ENCODE results near the gene PPP4R4.
"Not testable (repeated sequence)": the region's sequence is repeated elsewhere in the genome, so short reads cannot be mapped to it uniquely, and the experiment has no call there.

The PPP4R4 gene

DNA sequence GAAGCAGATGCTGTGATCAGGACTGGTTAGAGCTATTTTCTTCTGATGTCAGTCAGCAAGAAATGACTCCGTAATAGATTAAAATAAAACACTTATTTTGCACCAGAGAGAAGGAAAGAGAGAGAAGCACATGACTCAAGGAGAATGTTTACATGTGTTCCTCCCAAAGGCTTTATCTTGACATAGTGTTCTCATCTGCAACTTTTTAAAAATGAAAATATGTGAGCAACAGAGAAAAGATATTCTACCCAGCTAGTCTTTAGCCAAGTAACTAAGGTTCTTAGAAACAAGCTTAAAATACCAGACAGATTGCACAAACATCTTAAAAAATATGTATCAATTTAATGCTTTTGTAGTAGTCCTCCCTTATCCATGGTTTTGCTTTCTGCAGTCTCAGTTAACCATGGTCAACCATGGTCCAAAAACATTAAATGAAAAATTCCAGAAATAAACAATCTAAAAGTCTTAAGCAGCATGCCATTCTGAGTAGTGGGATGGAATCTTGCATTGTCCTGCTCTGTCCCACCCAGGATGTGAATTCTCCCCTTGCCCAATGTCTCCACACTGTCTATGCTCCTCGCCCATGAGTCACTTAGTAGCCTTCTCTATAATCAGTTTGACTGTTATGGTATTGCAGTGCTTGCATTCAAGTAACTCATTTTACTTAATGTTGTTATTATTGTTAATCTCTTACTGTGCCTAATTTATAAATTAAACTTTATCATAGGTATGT lies 109.0 kb downstream of the PPP4R4 start:
- no peak for FAIRE-seq

DNA sequence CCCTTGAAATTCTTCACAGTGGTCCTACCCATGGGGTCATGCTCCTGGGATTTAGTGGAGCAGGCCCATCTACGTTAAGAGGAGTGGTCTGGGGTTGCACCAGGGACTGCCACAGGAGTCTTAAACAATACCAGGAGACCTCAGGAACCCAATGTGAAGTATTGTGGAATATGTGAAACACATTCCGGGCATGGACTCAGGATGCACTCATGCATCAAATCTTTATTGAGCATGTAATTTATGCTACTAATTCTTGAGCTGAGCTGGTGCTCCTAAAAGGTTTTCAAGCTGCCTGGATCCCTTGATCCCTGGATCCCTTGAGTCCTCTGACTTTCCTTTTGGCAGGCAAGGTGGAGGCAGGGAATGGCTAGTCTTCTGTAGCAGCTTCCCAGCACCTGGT lies 110.1 kb downstream of the PPP4R4 start:
- no peak for FAIRE-seq

DNA sequence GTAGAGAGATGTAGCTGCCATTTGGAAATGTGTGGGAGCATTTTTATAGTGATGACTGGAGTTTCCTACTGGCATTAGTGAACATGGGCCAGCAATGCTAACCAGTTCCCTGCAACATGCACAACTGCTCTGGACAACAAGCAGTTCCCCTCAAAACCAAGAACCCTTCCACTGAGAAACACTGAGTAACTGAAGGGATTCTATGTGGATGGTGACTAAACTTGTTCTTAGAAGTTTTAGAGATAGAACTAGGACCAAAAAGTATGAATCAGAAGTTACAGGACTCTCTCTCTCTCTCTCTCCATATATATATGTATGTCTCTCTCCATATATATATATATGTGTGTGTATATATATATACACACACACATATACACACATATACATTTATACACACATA lies 111.0 kb downstream of the PPP4R4 start:
- FAIRE-seq, result no peak

DNA sequence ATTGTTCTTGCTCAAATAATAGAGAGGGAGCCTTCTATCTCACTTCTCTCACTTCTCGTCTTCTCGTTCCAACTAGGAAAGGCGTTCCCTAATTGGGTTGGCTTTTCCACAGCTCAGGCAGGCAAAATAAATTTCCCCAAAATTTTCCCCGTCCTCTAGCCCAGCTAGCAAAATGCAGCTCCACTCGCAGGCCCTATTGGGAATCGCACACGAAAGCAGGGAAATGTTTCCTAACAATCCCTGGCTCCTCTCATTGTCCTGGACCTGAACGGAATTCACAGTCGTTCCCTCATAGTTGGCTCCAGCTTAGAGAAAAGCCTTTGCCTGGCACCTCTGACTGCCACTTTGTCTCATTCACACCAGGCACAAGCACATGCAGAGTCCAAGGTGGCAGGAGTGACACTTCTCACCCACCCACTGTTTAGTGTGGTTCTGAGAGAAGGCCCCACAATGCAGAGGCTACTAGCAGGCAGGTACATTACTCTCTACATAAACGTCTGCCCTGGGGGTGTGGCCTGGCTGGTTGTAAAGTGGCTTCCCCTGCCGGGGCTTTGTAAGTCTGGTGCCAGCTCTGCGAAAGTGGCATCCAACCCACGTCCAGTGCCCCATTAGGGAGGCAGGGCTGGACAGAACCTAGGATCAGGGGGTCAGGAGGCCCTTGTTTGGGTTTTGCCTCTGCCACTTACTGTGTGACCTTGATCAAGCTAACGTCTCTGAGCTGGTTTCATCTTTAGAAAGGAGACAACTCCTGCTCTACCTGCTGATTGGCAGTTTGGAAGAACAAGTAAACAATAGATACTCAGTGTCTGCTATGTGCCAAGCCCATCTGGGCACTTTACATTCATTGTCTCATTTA lies 114.7 kb downstream of the PPP4R4 start:
- no peak for FAIRE-seq

DNA sequence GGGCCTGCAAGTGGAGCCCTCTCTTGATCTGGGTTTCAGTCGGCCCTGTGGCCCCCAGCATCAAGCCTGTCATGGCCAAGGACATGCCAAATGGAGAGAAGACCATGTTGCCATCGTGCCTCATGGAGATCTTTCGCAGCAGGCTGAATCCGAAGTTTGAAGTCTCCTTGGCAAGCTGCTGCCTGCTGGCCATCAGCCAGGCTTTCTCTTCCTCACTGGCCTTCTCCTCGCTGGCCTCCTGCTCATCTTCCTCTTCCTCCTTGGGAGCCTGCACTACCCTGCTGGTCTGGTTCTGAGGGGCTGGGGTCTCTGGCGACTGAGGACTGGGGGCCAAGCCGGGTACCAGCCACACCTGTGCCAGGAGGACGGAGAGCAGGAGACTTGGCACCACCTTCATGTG lies 116.1 kb downstream of the PPP4R4 start:
- no peak for FAIRE-seq

GRCh38 chr14:94291159-94291905 lies 117.2 kb downstream of the PPP4R4 start:
- FAIRE-seq, result no peak

- no peak for FAIRE-seq
Observed at GRCh38 chr14:94291906-94292525, 117.9 kb downstream of the PPP4R4 start.

GRCh38 chr14:94292526-94292871 lies 118.4 kb downstream of the PPP4R4 start:
- FAIRE-seq, result no peak

DNA sequence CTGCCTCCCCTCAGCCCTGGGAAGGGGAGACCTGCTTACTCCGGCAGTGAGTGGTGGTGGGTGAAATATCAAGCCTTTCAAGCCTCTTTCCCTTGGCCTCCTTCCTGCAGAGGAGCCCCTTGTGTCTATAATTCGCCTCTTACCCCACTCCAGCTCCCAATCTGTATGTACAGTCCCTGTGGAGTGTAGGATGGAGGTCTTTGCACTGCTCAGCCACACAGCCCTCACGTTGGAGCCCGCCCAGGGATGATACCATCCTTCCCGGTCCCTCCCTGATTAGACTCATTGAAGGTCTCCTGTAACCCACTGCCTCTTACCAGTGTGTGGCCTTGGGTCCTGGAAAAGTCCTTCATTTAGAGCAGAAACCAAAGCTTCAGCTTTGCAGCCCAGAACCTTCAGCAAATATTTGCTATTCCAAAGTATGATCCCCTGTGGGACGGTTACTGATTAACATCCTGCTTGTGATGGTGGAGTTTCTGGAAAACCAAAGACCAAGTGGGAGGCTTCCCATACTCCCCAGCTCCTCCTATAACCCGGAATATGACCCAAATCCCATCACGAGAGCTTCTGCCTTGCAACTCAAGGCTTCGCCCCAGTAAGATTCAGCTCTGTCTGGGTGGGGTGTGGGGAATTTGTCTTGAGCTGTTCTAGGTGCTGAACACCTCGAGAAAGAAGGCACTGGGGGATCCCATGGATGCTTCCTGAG lies 118.9 kb downstream of the PPP4R4 start, which contains the start of gene SERPINA10:
SERPINA10 (minus strand) TSS at position 397 of the 706 bp plus-strand sequence. CDS start 2,675 bp downstream, outside the sequence.
- no peak for FAIRE-seq

- no peak for FAIRE-seq
Observed at GRCh38 chr14:94293578-94293924, 119.4 kb downstream of the PPP4R4 start.

DNA sequence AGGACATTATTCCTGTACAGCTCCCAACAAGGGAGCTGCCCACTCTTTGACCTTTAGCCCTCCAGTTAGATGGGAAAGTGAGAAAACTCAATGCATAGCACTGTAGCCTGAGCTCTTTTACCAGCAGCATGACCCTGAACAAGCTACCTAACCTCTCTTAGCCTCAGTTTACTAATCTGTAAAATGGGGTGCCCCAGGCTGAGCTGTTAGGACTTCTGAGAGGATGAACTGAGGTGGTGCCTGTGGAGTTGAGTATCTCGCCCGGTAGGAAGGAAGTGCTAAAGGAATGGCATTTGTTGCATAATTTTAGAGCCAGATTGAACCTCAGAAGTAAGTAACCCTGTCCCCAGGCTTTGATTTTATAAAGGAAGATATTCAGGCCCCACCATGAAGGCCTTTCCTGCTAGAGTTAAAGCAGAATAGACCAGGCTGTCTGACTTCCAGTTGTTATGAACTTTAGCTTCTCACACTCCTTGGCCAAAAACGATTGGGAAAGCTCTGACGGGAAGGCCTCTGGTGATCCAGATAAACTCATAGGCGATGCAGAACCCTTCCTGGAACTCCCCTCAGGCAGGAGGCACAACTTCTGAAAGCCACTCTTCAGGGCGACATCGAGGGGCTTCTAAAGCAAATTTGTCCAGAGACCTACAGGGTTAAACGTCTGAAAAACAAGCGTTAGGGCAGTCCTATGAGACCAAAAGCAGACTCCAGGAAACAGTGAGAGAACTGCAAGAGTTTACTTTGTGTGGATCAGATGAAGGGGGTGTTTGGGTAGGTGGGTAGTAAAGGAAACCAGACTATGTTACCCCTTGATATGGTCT lies 121.4 kb downstream of the PPP4R4 start:
- FAIRE-seq, result no peak

DNA sequence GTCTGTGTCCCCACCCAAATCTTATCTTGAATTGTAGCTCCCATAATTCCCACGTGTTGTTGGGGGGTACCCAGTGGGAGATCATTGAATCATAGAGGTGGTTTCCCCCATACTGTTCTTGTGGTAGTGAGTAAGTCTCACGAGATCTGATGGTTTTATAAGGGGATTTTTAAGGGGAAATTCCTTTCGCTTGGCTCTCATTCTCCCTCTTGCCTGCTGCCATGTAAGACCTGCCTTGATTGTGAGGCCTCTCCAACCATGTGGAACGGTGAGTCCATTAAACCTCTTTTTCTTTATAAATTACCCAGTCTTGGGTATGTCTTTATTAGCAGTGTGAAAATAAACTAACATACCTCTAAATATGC lies 122.0 kb downstream of the PPP4R4 start:
- not testable (repeated sequence) for FAIRE-seq

DNA sequence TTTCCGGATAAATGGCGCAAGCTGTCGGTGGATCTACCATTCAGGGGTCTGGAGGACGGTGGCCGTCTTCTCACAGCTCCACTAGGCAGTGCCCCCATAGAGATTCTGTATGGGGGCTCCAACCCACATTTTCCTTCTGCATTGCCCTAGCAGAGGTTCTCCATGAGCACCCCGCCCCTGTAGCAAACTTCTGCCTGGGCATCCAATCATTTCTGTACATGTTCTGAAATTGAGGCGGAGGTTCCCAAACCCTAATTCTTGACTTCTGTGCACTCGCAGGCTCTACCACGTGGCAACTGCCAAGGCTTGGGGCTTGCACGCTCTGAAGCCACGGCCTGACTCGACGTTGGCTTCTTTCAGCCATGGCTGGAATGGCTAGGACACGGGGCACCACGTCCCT lies 124.0 kb downstream of the PPP4R4 start:
- no peak for FAIRE-seq

GRCh38 chr14:94303111-94303510 lies 129.0 kb downstream of the PPP4R4 start:
- no peak for FAIRE-seq

- no peak for FAIRE-seq
Observed at GRCh38 chr14:94304243-94304642, 130.1 kb downstream of the PPP4R4 start.

GRCh38 chr14:94305620-94306019 lies 131.5 kb downstream of the PPP4R4 start:
- no peak for FAIRE-seq

GRCh38 chr14:94306047-94306978 lies 132.2 kb downstream of the PPP4R4 start:
- FAIRE-seq, result no peak

GRCh38 chr14:94307410-94307992 lies 133.4 kb downstream of the PPP4R4 start:
- no peak for FAIRE-seq

GRCh38 chr14:94309721-94310120 lies 135.6 kb downstream of the PPP4R4 start:
- FAIRE-seq, result no peak

DNA sequence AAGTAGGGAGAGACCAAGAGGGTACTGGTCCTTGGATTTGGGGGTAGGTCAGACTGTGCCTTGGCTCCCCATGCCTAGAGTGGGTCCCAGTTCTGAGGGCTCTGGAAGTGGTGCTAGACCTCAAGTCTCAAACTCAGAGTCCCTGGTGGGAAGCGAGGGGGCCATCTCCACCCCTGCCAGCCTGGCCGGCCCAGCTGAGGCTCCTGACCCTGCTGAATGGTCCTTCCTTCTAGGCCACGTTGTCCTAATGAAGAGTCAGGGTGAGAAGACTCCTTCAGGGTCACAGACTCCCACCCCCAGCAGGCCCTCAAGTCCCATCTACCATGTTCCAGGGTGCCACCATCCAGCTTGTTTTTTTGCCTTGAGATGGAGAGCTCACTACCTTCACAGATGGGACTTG lies 136.1 kb downstream of the PPP4R4 start:
- no peak for FAIRE-seq
